HG02870 (cell line): Measurements from ENCODE around the gene HIBCH.
"Not testable (repeated sequence)": the region's sequence is repeated elsewhere in the genome, so short reads cannot be mapped to it uniquely, and the experiment has no call there.

Source experiments
- ATAC-seq: cut with Tn5 transposase; IDR thresholded peaks from one replicate; pipeline ENCODE4 v1.9.1; 2021; ENCODE audit warnings: mild to moderate bottlenecking, moderate library complexity; ENCODE audit not compliant: unreplicated experiment

The HIBCH gene

GRCh38 chr2:190312635-190313025 is 7.0 kb downstream of the HIBCH start:
- ATAC-seq: not testable (repeated sequence)

- ATAC-seq: no peak
These were observed 7.6 kb downstream of the HIBCH start for GRCh38 chr2:190311893-190312634.

GRCh38 chr2:190308031-190308430 is 11.6 kb downstream of the HIBCH start:
- ATAC-seq: no peak

GRCh38 chr2:190304404-190304803 is 15.2 kb downstream of the HIBCH start:
- peak; percentile 63 for ATAC-seq

GRCh38 chr2:190303647-190304046 is 16.0 kb downstream of the HIBCH start:
- ATAC-seq: no peak

- no peak for ATAC-seq
These were observed 17.6 kb downstream of the HIBCH start for GRCh38 chr2:190302052-190302451.

GRCh38 chr2:190301032-190301431 is 18.6 kb downstream of the HIBCH start:
- ATAC-seq: no peak

- ATAC-seq: not testable (repeated sequence)
These were observed 21.7 kb downstream of the HIBCH start for GRCh38 chr2:190297880-190298279.

- ATAC-seq: no peak
These were observed 35.8 kb downstream of the HIBCH start for GRCh38 chr2:190283783-190284182.

- ATAC-seq: no peak
These were observed 38.9 kb downstream of the HIBCH start for GRCh38 chr2:190280565-190281350.

- ATAC-seq: not testable (repeated sequence)
These were observed 40.1 kb downstream of the HIBCH start for GRCh38 chr2:190279256-190280134.

GRCh38 chr2:190277234-190278112 is 42.2 kb downstream of the HIBCH start:
- no peak for ATAC-seq

- no peak for ATAC-seq
These were observed 47.2 kb downstream of the HIBCH start for GRCh38 chr2:190272457-190272842.

- no peak for ATAC-seq
These were observed 47.7 kb downstream of the HIBCH start for GRCh38 chr2:190271783-190272456.

GRCh38 chr2:190270298-190270697 is 49.3 kb downstream of the HIBCH start:
- ATAC-seq: no peak

- ATAC-seq: not testable (repeated sequence)
These were observed 49.9 kb downstream of the HIBCH start for GRCh38 chr2:190269699-190270098.

- ATAC-seq: no peak
These were observed 52.3 kb downstream of the HIBCH start for GRCh38 chr2:190267302-190267701.

- ATAC-seq: no peak
These were observed 53.3 kb downstream of the HIBCH start for GRCh38 chr2:190266314-190266713.

GRCh38 chr2:190261851-190262250 is 57.8 kb downstream of the HIBCH start:
- no peak for ATAC-seq

- no peak for ATAC-seq
These were observed 63.5 kb downstream of the HIBCH start for GRCh38 chr2:190256087-190256486.
